A549 (cell line): Measurements from ENCODE around the gene TRANK1. TPM values are rescaled to one million over a fixed set of nuclear protein-coding genes. Genes with fewer than 3 reads are reported as not detected.

Experiments used
- ATAC-seq, 2 experiments: fragments of 200-7000 bp in 1 of 2; fragments of >200 bp in 1 of 2; cut with Nextera tagmentation in 1 of 2; cut with Tn5 transposase in 1 of 2; 3 replicates each; pipeline versions ENCODE4 v1.8.0 to v1.9.1; 2018 to 2020; ENCODE audit warnings: mild to moderate bottlenecking in 1 of 2, moderate library complexity in 1 of 2
- CTCF ChIA-PET: fragments of 300-600 bp; sonication (Branson Sonifier 250); formaldehyde crosslinking; extraction: SDS; loops from one replicate; lab custom pipeline; 2021; ENCODE audit warnings: antibody characterized with exemption, inconsistent platforms; lab: Yijun Ruan, JAX
- POLR2A ChIA-PET: fragments of 350-600 bp; formaldehyde crosslinking; extraction: SDS; loops from one replicate; lab custom pipeline; 2021; ENCODE audit warnings: antibody characterized with exemption, inconsistent platforms; lab: Yijun Ruan, JAX
- DNase-seq, 2 experiments: peaks; one replicate each; pipeline versions ENCODE4 v3.0.0 to v3.0.0-alpha.2; 2011 to 2016; ENCODE audit warnings: low read depth in 1 of 2, low spot score in 1 of 2
- FAIRE-seq: peaks from 2 replicates; lab custom pipeline; 2011; peaks lifted over from hg19 to GRCh38; lab: Jason Lieb, UNC
- H3K27ac ChIP-seq, 2 experiments: fragments of >200 bp; sonication (Bioruptor Twin); formaldehyde crosslinking; 3 replicates each; pipeline ENCODE4 v1.5.1; 2016 to 2017
- H3K4me1 ChIP-seq: fragments of >200 bp; sonication (Bioruptor Twin); formaldehyde crosslinking; 3 replicates; pipeline ENCODE4 v1.6.1; 2016
- H3K4me2 ChIP-seq: fragments of >200 bp; sonication (Bioruptor Twin); formaldehyde crosslinking; 3 replicates; pipeline ENCODE4 v1.6.1; 2016
- H3K4me3 ChIP-seq: fragments of >200 bp; sonication (Bioruptor Twin); formaldehyde crosslinking; 3 replicates; pipeline ENCODE4 v1.5.1; 2016
- H3K9me3 ChIP-seq: fragments of >200 bp; sonication (Bioruptor Twin); formaldehyde crosslinking; 3 replicates; pipeline ENCODE4 v1.6.1; 2016
- ESRRA ChIP-seq: fragments of 150-350 bp; IDR thresholded peaks from 2 replicates; pipeline ENCODE4 v1.6.1; 2014; ENCODE audit warnings: mild to moderate bottlenecking, low read length, borderline replicate concordance
- HDAC2 ChIP-seq: fragments of 200-600 bp; sonication (generic); IDR thresholded peaks from 2 replicates; pipeline ENCODE4 v1.6.1; 2016
- HES2 ChIP-seq: fragments of >200 bp; sonication (Bioruptor Twin); formaldehyde crosslinking; IDR thresholded peaks from 2 replicates; pipeline ENCODE4 v1.6.1; 2016
- HEYL ChIP-seq: fragments of 250-450 bp; sonication (Bioruptor Pico); IDR thresholded peaks from 2 replicates; pipeline ENCODE4 v1.8.0; 2021; ENCODE audit warnings: mild to moderate bottlenecking, moderate library complexity
- HMGXB4 ChIP-seq: fragments of 250-450 bp; sonication (Bioruptor Pico); IDR thresholded peaks from 2 replicates; pipeline ENCODE4 v1.5.0; 2021; ENCODE audit warnings: mild to moderate bottlenecking, moderate library complexity, borderline replicate concordance
- HOXB5 ChIP-seq: fragments of 250-450 bp; sonication (Bioruptor Pico); IDR thresholded peaks from 2 replicates; pipeline ENCODE4 v1.5.0; 2020; ENCODE audit warnings: mild to moderate bottlenecking, moderate library complexity
- KDM5A ChIP-seq: fragments of 200-600 bp; sonication (generic); IDR thresholded peaks from 2 replicates; pipeline ENCODE4 v1.6.1; 2016; ENCODE audit warnings: antibody characterized with exemption, mild to moderate bottlenecking
- MYC ChIP-seq: IDR thresholded peaks from 2 replicates; pipeline ENCODE4 v1.6.1; 2012; ENCODE audit warnings: mild to moderate bottlenecking, inconsistent platforms, low read length, improper control_type of control experiment, borderline replicate concordance
- NR3C1 ChIP-seq: fragments of >200 bp; sonication (Bioruptor Twin); formaldehyde crosslinking; IDR thresholded peaks from 3 replicates; pipeline ENCODE4 v1.6.1; 2017
- RNF2 ChIP-seq: fragments of 200-600 bp; sonication (generic); IDR thresholded peaks from 2 replicates; pipeline ENCODE4 v1.6.1; 2016; ENCODE audit warnings: low read depth, mild to moderate bottlenecking, antibody characterized with exemption, moderate library complexity, borderline replicate concordance
- TP53 ChIP-seq: fragments of 250-450 bp; sonication (Bioruptor Pico); IDR thresholded peaks from 2 replicates; pipeline ENCODE4 v1.5.0; 2021; ENCODE audit warnings: mild to moderate bottlenecking, moderate library complexity
- ZFP36 ChIP-seq: fragments of 450-650 bp; IDR thresholded peaks from 2 replicates; pipeline ENCODE4 v1.6.1; 2014; ENCODE audit warnings: borderline replicate concordance; ENCODE audit not compliant: partially characterized antibody
- ZNF302 ChIP-seq: fragments of 250-450 bp; sonication (Bioruptor Pico); IDR thresholded peaks from 2 replicates; pipeline ENCODE4 v1.9.0; 2021; ENCODE audit warnings: inconsistent platforms, mild to moderate bottlenecking, moderate library complexity
- ZSCAN20 ChIP-seq: fragments of 250-450 bp; sonication (Bioruptor Pico); IDR thresholded peaks from 2 replicates; pipeline ENCODE4 v1.8.0; 2022; ENCODE audit warnings: mild to moderate bottlenecking, moderate library complexity
- WGBS: methylation state at CpG from one replicate; pipeline ENCODE4 v1.1.6; 2017; ENCODE audit errors: missing lambda C conversion rate; 5-methylcytosine and 5-hydroxymethylcytosine counted together
- polyA plus RNA-seq, 4 experiments: library from polyadenylated mRNA; depleted of rRNA in 3 of 4; stranded (reverse); fragments of >200 nt; fragmentation: RNase III in 1 of 4; extraction: RNeasy Plus Mini Kit Qiagen cat#74134 plus additional on column Dnase treatment in 1 of 4; gene quantifications; 2 replicates in 3 of 4; 3 replicates in 1 of 4; pipeline ENCODE4 v1.2.3, GENCODE V29; 2011 to 2017

Gene TRANK1
- polyA plus RNA-seq, 2 of the 4 experiments (the other 2 are of a cell fraction) = 0.58 to 3.2 TPM

- H3K4me2 ChIP-seq = no peak overlapping the region
- no peaks in the 10 kb centered on the region for H3K4me1 ChIP-seq
- FAIRE-seq = no peak
- no peak overlapping the region for H3K27ac ChIP-seq
- no peak for DNase-seq
- no peak overlapping the region for H3K4me3 ChIP-seq
- ChIA-PET POLR2A (no interaction called here), CTCF (interaction anchor here (0.9 to 2.0 kb wide), 3 partner anchors 9 to 18 kb away, joined by 3 to 4 read pairs (median 4); no protein-coding TSS in a partner anchor)
- 80% methylated on average over 4 of the region's 4 CpGs for whole genome bisulfite sequencing
- TF ChIP-seq HDAC2 (no peak), TP53 (CRISPR knock-in tag) (no peak), HMGXB4 (CRISPR knock-in tag) (no peak), NR3C1 (no peak), KDM5A (no peak), HOXB5 (CRISPR knock-in tag) (no peak), RNF2 (no peak)
- no peaks in the 10 kb centered on the region for H3K9me3 ChIP-seq
- ATAC-seq = no peak
Observed at GRCh38 chr3:36824443-36824842, 120.4 kb downstream of the TRANK1 start.

- H3K27ac ChIP-seq = no peak overlapping the region
- TF ChIP-seq HES2 (no peak), ESRRA (no peak), NR3C1 (no peak), HEYL (CRISPR knock-in tag) (no peak)
- no peak overlapping the region for H3K4me2 ChIP-seq
- DNase-seq = no peak
- H3K9me3 ChIP-seq = no peaks in the 10 kb centered on the region
- no peak overlapping the region for H3K4me3 ChIP-seq
- POLR2A ChIA-PET = no interaction called here
- ATAC-seq = peak in 1 of 2 experiments; percentile 44; a peak in 1 of 6 replicates
- no peaks in the 10 kb centered on the region for H3K4me1 ChIP-seq
- 61% methylated on average over 3 of the region's 3 CpGs for WGBS
- FAIRE-seq = no peak
- CTCF ChIA-PET = interaction anchor here (1.5 to 2.0 kb wide), 2 partner anchors 10 to 11 kb away, joined by 3 to 4 read pairs; no protein-coding TSS in a partner anchor
Observed at GRCh38 chr3:36823806-36824205, 121.0 kb downstream of the TRANK1 start.

GRCh38 chr3:36820083-36820482 lies 124.8 kb downstream of the TRANK1 start:
- CTCF ChIA-PET = no interaction called here

GRCh38 chr3:36817806-36818533 lies 126.9 kb downstream of the TRANK1 start:
- H3K27ac ChIP-seq = no peak overlapping the region
- H3K4me3 ChIP-seq = no peak overlapping the region
- CTCF ChIA-PET = interaction anchor here (0.8 to 1.0 kb wide), 2 partner anchors 8 to 14 kb away, joined by 3 read pairs; no protein-coding TSS in a partner anchor
- FAIRE-seq (no peak), DNase-seq (no peak), ATAC-seq (no peak)
- TF ChIP-seq ZSCAN20 (CRISPR knock-in tag) (no peak), ESRRA (no peak), ZNF302 (no peak)
- POLR2A ChIA-PET = no interaction called here
- no peak overlapping the region for H3K4me2 ChIP-seq
- no peaks in the 10 kb centered on the region for H3K4me1 ChIP-seq
- H3K9me3 ChIP-seq = no peaks in the 10 kb centered on the region
- WGBS = 28% methylated on average over 6 of the region's 6 CpGs

More at GRCh38 chr3:36820083-36820482, 124.8 kb downstream of the TRANK1 start:
- 33% methylated on average over 3 of the region's 3 CpGs for WGBS
- ATAC-seq (no peak), DNase-seq (no peak), FAIRE-seq (no peak)
- no peaks in the 10 kb centered on the region for H3K9me3 ChIP-seq
- no peaks in the 10 kb centered on the region for H3K4me1 ChIP-seq
- no peak overlapping the region for H3K4me2 ChIP-seq
- POLR2A ChIA-PET = no interaction called here
- TF ChIP-seq MYC (no peak), ZFP36 (no peak), ESRRA (no peak)
- TF ChIP-seq, all 56 proteins: peak for 0
- Histone ChIP-seq H3K27ac (no peak overlapping the region), H3K4me3 (no peak overlapping the region)
